Stimulated activated CD4-positive, alpha-beta T cell treated with anti-CD3 and anti-CD28 coated beads, Interleukin-15, amount 100 ng/mL, for 48 hours (primary cell): ENCODE results near the gene BARHL1.

Experiments used
- DNase-seq, 2 donors: peaks; one replicate each; pipeline ENCODE4 v3.0.0-alpha.2; 2020; ENCODE audit warnings: low read depth in 2 of 2

Gene BARHL1

DNA sequence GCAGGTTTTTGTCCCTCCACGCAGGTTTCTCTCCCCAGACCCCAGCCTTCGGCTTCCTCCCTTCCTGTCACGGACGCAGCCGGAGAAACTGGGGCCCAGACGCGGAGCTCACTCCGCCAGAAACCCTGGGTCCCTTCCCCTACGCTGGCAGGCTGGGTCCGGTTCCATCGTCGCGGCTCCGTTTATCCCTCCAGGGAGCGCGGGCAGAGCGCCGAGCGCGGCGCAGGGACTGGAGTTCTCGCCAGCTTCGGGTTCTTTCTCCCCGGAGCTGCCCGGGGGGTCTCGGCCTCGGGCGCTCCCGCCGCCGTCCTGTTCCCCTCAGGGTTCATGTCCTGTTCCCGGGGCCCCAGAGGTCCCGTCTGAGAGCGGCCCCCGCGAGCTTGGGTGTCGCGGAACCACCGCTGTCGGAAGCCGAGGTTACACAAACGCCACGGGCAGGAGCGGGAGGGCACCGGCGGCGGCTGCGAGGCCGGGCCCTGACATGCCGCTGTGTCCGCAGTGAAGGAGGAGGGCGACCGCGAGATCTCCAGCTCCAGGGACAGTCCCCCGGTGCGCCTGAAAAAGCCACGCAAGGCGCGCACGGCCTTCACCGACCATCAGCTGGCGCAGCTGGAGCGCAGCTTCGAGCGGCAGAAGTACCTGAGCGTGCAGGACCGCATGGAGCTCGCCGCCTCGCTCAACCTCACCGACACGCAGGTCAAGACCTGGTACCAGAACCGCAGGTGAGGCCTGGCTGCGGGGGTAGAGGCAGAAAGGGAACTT, 4.6 kb downstream of the BARHL1 start:
- no peak for DNase-seq

DNA sequence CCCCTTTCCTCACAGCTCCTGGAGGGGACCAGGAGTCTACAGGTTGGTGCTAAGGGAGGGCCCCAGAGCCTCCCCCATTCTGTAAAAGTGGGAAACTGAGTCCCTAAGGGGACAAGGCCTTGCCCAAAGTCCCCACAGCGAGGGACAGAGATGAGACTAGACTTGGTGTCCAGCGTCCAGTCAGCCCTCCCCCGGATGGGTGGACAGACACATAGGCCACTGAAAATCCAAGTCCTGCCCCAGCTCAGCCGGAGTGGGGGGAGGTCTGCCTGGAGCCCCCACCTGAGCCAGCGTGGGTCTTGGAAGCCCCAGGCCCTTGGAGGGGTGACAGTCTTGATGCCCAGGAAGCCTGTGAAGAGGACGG, 5.2 kb downstream of the BARHL1 start:
- DNase-seq, result no peak

DNA sequence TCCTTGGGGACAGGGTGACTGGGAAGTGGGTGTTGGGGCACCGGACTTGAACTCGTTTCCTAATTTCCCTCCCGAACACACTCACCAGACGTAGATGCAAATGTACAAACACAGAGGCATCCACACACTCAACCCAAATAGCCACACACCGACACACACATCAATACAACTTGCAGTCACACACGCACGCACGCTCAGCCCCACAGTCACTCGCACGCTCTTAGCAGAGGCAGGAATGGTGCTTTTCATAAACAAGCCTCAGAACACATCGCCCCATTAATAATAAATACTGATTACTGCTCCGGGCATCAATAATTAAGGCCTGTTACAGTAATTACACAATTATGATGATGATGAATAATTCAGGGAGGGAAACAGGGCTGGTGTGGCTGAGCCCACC, 5.7 kb downstream of the BARHL1 start:
- DNase-seq, result no peak

DNA sequence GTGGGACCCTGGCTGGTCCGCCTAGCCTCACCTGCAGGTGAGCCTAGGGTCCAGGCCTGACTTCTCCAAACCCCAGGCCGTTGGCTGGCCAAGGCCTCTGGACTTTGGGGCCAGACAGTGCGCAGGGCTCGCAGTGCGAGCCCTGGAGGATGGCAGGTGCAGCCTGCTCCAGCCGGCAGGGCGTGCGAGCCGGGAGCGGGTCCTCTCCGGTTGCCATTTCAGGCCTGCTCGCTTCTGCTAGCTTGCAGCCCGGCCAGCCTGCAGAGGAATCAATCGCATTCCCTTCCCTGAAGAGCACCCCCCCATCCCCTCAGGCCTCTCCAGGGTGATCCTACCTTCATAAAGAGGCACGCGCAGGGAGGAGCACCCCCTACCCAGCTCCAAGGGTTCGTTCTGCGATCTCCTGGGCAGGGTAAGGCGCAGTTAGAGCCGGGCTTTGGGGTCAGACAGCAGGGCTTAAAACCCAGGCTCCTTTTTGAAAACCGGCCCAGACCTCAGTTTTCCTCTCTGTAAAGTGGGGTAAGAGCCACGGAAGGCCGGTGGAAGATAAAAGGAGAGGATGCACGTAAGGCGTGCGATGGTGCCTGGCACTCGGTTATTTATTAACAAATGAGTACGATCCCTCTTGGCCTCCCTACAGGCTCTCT, 6.2 kb downstream of the BARHL1 start:
- DNase-seq, result no peak

DNA sequence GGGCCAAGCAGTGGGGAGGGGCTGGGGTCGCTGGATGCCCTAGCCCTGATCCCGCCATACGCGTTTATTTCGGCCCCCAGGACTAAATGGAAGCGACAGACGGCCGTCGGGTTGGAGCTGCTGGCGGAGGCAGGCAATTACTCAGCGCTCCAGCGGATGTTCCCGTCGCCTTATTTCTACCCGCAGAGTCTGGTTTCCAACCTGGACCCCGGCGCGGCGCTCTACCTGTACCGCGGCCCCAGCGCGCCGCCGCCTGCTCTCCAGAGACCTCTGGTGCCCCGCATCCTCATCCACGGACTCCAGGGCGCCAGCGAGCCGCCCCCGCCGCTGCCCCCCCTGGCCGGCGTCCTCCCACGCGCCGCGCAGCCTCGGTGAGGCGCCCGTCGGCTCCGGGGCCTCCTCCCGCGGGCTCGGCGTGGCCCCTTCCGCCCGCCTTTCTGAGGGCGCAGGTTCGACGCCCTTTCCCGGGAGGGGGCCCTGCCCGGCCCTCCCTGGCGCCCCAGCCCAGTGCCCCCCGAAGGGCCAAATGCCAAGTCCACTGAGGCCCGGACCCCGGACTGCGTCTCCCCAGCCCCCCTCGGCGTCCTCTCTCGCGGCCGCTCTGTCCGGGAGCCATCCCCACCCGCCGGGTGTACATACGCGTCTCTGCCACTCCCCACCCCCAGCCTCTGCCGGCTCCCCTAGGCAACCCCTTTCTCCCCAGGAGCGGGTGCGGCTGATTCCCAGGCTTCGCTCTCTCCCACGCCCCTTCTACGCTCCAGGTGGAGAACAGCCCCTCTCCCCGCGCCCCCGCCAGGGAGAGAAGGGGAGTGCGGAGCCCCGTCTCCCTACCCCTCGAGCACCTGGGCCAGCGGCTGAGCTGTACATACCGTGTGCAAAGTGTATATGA, 7.0 kb downstream of the BARHL1 start:
- DNase-seq, result no peak

DNA sequence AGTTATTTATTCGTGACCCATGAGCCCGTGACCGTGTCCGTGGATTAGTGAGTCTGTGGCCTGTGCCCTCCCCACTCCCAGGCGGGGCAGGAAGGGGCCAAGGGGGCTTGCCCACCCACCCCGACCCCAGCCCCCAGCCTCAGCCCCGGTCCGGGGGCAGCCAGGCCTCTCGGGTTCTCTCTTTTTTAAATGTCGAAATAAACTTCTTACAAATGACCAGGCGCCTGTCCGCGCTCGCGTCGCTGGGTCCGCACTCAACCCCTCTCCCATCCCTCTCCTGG, 7.6 kb downstream of the BARHL1 start:
- no peak for DNase-seq

DNA sequence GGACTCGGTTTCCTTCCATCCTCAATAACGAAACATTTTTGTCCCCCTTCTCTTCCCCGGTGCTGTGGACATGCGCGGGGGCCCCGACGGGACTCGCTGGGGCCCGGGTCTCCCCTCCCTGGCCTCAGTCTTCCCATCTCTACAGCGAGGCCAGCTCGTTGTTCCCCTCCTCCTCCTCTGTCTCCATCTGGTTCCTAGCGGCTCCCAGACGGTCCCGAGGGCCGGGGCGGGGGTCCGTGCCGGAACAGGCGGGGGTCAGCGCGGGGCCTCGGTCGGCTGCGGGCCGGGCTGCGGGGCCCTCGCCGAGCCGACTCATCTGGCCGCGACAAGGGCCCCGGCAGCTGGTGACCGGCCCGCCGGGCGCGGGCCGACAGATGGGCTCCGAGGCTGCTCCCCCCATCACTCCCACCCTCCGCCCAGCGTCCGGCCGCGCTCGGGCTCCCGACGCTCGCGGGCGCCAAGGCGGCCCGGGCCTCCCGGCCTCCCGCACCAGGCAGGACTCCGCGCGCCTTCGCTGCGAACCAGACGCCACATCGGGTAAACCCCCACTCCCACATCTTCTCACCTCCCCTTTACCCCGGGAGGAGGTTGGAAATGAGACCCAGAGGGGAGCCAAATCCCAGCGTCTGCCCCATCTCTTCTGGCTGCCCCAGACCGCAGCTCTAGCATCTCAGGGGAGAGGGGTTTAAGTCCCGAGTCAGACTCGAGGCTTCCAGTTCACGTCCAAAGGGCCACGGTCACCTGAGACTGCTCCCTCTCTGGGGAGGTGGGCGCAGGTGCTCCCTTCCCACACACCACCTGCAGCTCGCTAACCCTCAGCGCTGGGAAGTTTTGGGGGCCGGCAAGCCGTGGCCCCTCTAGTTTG, 8.1 kb downstream of the BARHL1 start:
- no peak for DNase-seq

DNA sequence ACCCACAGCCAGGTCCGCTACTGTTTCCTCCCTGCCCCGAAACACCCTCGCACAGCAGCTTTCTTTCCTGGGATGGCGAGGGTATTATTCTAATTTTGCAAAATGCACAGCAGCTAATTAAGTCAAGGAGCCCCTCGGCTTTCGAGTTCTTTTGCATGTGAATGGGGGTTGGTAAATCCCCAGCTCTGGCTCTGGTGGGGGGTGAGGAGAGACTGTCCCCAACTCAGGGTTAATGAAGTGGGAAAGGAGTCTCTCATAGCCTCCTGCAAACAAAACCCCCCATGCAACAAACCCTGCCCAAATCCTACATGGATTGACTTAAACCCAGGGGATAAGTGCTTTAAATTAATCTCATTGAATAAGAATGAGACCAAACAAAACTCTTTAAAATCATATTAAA, 8.8 kb downstream of the BARHL1 start:
- no peak for DNase-seq

DNA sequence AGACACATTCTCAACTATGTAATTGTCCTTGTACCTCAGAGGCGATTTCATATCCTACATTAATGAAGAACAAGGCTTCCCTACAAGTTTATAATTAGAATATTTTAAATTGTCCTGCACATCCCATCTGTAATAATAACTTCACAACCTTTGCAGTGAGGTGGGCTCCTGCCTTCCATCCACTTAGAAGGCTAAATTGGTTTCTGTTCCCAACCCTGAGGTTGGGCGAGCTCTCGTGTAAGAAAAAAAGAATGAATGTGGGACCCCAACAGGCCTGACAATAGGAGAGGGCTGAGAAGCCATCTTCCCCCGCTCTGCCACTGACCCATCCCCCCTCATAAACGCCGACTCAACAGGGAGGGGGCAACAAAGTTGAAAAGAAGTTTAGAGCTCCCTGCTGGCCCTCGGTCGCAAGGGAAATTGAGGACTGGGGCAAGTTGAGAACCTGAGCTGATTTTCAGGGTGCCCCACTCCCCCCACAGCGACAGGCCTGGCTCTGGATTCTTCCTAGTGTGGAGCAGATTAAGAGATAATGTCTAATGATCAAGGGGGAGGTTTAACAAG, 9.4 kb downstream of the BARHL1 start:
- DNase-seq, result no peak

DNA sequence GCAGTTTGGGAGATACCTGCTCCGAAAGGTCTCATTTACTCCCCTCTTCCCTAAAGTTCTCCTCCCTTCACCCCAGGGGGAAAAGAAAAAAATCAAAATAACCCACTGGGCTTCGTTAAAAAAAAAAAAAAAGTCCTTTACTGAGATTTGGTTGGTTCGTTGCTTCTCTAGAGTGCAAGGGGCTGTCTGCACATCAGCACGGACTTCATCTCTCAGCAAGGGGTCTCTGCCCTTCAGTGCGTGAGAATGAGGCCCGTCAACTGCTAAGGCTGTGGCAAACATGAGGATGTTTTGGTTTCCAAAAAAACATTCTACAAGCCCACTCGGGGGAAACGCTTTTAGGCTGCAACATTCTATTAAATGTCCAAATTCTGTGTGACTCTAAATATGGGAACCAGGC, 10.0 kb downstream of the BARHL1 start:
- DNase-seq, result no peak

DNA sequence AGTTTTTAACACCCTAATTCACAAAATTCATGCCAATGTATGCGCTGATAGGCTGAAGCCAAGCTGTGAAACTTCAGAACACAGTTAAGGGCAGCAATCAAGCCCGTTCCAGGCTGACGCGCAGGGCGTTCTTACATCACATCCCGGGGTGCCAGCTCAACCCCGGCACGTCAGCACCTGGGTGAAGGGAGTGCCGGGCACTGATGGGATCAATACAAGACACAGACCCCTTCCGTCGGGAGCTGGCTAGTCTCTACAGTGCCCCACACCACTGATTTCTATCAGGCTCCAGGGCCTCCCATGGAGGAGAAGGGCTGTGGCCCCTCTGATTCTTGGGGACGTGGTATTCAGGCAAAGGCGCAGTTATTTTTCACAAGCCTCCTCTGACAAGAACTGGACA, 12.0 kb downstream of the BARHL1 start:
- no peak for DNase-seq

DNA sequence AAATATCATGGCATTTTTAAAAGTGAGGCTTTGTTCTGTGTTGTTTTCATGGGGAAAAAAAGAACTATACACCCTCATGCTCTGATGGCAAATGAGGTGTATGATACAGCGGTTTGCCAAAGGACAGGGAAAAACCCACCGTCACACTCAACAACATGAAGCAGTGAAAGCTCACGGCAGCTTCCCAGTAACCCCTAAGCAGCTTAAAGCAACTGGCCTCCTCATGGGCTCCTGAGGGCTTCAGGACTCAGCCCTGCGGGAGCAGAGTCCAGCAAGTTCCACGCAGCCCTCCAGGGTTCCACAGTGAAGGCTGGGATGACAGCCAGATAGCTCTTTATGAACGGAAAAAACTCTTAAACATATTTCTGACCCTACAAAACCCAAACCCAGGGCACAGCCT, 12.9 kb downstream of the BARHL1 start:
- DNase-seq, result no peak

DNA sequence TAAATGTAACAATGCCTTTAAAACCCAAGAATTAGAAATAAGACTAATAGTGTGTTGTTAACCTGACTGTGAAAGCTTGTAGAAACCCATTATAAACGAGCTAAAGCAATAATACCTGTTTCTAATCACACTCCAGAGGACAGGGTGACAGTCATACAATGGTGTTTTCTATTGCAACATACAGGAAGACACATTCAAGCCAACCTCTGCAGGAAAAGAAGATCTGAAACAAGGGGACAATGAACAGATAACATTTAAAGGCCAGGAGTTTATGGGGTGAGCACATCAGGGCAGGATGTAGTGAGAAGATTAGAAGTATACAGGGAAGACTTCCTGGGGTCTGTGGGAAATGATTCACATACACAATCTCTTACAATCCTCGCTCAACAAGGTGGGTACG, 13.8 kb downstream of the BARHL1 start:
- no peak for DNase-seq

DNA sequence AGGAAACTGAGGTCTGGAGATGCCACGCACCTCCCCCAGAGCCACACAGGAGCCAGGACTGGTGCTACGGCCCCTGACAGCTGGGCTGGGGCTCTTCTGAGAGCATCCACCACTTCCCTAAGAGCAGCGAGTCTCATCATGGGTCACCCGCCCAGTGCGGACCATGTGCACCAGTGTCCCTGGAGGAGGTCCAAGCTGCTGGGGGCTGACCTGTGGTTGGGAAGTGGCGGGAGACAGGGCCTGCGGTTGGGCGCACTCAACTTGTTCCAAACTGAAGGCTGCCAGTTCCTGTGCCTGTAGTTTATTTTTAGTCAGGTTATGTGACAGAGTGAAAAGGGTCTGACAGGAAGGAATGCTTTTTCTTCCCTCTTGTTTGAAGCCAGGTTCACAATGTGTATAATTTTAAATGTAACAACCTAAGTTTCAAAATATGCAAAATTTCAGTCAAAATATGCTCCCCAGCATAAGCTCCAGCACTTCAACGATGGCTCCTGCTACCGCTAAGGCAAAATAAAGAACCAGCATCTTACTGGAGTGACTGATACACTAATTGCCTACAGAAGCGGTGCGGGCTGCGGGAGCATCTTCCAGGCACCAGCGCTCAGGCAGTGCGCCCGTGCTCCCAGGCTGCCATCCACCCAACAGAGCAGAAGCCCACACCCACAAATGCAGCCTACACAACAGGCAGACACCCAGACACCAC, 14.8 kb downstream of the BARHL1 start:
- DNase-seq, result no peak

DNA sequence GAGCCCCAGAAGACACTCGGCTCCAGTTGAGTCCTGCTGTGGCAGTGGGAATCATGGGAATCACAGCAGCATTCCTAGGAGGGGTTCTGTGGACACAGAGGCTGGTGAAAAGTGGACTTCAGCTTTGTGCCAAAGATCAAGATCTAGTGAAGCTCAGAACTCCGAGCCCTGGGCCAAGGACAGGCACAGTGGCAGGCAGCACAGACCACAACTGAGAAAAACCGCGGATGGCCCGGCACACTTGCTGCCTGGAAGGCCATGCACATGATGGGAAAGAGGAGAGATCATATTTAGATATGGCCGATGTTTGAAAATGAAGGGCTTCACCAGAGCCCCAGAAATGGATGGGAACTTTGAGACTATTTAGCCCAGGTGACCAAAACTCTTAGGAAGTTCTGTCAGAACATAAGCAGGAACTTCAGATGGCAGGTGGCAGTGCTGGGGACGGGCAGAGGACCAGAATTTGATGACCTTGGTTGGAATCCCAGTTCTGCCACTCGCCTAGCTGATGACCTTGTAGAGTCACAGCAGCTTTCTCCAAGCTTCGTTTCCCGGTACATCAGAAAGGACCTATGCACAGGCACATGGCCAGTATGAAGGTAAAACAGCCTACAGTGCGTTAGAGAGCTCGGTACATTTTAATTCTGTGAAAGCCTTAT, 18.0 kb downstream of the BARHL1 start:
- DNase-seq, result no peak

DNA sequence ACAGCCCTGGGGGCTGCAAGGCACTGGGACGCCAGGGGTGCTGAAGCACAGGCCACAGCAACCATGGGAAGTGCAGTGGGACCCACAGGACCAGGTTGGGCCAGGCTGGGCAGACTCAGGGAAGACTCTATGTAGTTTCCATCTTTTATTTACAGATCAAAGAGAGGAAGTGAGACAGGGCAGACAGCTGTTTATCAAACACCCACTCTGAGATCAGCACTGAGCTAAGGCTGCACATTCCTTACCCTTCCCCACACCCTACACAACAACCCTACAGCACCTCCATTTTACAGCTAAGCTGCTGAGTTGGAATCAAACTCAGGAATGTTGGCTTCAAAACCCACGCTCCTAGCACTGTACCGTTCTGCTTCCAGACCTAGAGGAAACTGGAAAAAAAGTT, 19.8 kb downstream of the BARHL1 start:
- no peak for DNase-seq

DNA sequence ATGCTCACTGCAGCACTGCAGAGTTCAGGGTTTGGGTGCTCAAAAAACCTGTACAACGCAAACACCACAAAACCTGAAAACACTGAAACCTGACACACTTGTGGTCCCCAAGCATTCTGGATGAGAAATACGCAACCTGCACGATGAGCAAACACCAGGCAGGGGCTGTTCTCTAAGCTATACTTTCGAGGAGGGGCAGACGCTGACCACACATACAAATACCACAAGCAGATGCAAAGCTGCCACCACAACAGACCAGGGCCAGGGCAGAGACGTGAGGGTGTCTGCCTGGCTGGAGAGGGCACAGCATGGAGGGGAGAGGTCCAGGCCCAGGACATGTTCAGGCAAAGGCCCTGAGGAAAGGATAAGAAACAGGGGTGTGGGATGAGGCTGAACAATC, 23.0 kb downstream of the BARHL1 start:
- no peak for DNase-seq

DNA sequence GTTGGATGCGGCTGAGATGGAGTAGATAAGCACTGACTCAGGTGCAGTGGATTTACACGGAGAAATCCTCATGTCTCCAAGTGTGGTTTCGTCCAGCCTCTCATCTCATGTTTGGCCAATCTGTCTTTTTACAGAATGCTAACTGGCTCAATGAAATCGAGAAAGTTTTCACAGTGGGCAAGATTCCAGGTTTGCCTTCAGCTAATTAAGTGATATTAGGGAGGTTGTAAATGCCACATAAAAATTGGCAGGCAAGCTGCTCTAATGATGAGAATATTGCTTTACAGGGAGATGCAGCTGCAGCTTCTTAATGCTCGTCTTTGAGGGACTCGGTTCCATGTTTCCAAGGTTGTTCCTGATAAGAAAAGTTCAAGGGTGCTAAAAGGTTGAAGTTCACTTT, 23.7 kb downstream of the BARHL1 start:
- no peak for DNase-seq

DNA sequence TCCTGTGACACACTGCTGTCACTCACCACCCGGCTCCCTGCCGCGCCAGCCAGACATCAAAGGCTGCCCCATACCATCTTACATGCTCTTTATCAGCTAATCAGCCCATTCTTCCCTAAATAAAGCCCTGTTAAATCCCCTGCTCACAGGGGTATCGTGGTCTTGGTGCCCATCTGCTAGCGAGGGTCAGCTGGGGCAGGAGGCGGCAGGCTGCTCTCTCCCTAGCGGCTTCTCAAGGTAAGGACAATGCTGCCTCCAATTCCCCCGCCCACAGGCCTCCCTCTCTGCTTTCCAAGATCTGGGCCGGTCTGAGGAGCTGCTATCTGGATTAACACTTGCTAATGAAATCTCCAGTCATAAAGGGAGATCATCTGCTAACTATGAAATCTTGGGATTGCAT, 26.8 kb downstream of the BARHL1 start:
- no peak for DNase-seq

DNA sequence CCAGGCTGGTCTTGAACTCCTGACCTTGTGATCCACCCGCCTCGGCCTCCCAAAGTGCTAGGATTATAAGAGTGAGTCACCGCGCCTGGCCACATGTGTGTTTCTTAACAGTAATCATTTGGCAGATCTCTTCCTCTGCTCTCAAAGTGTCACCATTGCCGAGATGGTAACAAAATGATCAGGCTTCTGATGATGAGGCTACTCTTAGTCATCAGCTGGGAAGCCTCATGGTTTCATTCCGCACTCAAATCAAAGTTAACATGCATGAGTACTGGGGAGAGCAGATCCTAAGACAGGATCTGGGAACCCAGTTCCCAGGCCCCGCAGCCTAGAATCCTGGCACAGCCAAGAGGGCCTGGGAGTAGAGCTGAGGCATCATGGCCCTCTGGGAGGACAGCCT, 27.4 kb downstream of the BARHL1 start:
- no peak for DNase-seq

DNA sequence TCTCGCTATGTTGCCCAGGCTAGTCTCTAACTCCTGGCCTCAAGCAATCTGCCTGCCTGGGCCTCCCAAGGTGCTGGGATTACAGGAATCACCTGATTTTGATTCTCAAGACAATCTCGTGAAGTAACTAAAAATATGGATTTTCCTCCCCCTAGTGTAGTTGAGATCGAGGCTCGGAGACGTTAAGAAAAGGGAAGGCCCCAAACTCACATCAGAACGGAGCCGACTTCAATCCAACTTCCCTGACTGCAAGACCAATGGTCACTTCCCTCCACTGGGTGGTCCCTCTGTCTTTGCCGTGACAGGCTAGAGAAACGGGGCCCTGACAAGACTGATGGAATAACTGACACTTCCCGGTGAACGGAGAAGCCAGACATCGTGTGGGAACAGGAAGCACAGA, 28.3 kb downstream of the BARHL1 start:
- DNase-seq, result no peak
